NCI-H2171 treated with DMSO at 0.1 percent for 48 hours (cell line): ENCODE measurements around the gene SLAIN2.
"Not testable (repeated sequence)": the region's sequence is repeated elsewhere in the genome, so short reads cannot be mapped to it uniquely, and the experiment has no call there.

Experiments
- DNase-seq: peaks from one replicate; lab custom pipeline; 2025; lab: John Stamatoyannopoulos, UW

Gene SLAIN2

DNA sequence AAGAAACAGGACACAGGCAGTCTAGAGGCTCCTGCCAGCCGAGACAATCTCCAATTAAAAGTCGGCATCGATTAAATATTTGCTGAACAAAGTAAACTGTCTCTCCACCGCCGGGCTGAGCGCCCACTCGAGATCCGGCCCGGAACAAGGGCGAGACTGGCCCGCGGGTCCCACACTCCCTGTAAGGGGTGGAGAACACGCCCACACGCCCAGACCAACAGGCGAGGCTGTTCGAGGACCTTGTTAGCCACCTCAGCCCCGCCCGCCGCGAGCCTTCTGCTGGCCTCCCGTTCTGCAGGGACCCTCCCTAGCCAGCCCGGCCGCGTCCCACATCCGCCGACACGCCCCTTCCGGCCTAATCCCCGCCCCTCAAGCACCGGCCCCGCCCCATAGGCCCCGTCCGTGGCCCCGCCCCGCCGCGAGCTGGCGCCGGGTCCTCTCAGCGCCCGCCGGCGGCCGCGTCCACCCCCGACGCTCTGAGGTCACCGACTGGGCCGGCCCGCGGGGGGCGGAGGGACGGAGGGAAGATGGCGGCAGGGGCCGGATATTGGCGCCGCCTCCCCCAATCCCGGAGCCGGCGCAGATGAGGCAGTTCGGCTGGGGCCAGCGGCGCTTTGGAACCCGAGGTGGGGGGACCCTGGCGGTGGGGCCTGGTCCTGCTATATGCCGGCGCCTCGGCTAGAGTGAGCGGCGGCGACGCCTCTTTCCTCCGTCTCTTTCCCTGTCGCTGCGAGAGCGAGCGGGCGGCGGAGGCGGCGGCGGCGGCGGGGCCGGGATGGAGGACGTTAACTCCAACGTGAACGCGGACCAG lies at the start of gene SLAIN2:
SLAIN2 (plus strand) TSS at position 565 of the 811 bp plus-strand sequence; CDS start at position 776, 211 bp downstream.
- peak; percentile 82 for DNase-seq

DNA sequence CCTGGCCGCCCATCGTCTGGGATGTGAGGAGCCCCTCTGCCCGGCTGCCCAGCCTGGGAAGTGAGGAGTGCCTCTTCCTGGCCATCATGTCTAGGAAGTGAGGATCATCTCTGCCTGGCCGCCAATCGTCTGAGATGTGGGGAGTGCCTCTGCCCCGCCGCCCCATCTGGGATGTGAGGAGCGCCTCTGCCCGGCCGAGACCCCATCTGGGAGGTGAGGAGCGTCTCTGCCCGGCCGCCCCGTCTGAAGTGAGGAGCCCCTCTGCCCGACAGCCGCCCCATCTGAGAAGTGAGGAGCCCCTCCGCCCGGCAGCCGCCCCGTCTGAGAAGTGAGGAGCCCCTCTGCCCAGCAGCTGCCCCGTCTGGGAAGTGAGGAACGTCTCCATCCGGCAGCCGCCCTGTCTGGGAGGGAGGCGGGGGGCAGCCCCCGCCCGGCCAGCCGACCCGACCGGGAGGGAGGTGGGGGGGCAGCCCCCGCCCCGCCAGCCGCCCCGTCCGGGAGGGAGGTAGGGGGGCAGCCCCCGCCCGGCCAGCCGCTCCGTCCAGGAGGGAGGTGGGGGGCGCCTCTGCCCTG lies 49.0 kb upstream of the SLAIN2 start:
- DNase-seq, result not testable (repeated sequence)

GRCh38 chr4:48295116-48295515 lies 46.2 kb upstream of the SLAIN2 start:
- no peak for DNase-seq

- no peak for DNase-seq
Measured at GRCh38 chr4:48296365-48296764, 45.0 kb upstream of the SLAIN2 start.

DNA sequence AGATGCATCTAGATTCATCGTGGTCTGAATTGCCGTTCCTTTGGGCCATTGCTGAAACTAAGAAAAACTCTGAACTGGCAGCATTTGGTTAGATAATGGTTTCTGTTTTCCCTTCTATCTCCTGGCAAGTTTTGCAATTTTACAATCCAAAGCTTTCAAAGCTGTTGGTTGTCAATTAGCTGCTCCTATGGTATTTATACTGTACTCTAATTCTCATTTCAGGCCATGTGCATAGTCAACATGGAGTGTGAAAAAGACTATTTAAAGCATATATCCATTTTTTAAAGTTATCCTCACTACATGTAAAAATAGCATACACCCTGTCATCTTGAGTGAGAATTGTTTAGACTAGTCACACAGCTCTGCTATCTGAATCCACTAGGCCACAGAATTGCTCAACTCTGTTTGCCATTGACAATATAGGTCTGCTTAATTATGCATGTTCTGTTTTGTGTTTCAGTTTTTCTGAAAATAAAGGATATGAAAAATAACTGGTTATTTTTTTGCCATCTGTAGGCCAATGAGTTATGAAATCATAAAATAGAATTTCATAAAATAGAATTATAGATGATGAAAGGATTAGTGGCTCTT lies 44.0 kb upstream of the SLAIN2 start:
- no peak for DNase-seq

DNA sequence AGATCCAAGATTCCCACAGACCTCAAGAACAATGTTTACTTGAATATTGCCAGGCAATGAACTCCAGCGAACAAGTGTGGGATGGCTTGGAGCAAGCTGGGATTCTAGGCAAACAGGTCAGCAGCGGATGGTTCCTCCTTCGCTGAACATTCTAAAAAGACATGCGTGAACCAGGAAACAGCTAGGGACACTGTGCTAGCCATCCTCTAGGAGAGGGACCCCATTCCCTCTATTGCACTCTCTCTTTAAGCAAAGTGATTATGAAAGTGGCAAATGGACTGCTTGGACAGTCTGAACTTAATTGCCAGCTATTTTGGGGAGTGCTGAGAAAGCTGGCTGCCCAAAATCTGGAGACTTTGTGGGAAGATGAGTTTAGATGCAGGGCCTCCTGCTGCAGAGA lies 41.8 kb upstream of the SLAIN2 start:
- DNase-seq, result no peak

GRCh38 chr4:48300004-48300403 lies 41.3 kb upstream of the SLAIN2 start:
- no peak for DNase-seq

DNA sequence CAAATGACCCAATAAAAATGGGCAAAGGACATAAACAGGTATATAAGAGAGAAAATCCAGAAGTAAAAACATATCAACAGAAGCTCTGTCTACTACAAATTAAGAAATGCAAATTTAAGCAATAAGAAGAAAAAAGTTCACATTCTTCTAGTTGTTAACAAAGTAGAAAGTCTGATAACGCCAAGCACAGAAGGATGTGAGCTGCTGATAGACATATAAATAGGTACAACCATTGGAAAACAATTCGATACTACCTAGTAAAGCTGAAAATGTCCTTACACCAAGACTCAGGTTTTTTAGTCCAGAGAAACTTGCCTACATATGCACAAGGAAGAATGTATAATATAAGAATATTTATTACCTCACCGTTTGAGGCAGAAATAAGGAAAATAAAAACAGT lies 35.8 kb upstream of the SLAIN2 start:
- DNase-seq, result no peak

GRCh38 chr4:48307528-48307927 lies 33.8 kb upstream of the SLAIN2 start:
- DNase-seq, result no peak

- DNase-seq, result no peak
Measured at GRCh38 chr4:48308901-48309300, 32.4 kb upstream of the SLAIN2 start.

DNA sequence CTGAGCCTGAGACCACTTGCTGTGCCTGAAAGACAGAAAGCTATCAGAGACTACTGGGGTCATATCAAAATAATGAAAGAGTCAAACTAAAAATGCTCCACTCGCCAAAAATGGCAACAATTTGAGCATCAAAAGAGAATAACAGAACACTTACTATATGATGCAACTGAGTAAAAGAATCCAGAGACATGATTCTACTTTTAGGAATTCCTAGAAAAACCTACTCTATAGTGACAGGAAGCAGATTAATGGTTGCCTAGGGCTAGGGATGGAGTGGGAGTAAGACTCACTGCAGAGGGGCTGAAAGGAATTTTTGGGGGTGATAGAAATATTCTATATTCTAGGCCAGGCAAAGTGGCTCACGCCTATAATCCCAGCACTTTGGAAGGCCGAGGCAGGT lies 29.4 kb upstream of the SLAIN2 start:
- no peak for DNase-seq

DNA sequence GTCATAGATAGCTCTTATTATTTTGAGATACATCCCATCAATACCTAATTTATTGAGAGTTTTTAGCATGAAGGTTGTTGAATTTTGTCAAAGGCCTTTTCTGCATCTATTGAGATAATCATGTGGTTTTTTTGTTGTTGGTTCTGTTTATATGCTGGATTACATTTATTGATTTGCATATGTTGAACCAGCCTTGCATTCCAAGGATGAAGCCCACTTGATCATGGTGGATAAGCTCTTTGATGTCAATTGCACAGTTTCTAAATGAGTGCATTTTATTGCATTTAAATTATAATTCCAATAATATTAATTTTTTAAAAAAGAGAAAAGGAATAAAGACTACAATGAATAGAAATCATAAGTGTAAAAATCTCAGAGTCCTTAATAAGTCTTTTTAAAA lies 26.6 kb upstream of the SLAIN2 start:
- not testable (repeated sequence) for DNase-seq

DNA sequence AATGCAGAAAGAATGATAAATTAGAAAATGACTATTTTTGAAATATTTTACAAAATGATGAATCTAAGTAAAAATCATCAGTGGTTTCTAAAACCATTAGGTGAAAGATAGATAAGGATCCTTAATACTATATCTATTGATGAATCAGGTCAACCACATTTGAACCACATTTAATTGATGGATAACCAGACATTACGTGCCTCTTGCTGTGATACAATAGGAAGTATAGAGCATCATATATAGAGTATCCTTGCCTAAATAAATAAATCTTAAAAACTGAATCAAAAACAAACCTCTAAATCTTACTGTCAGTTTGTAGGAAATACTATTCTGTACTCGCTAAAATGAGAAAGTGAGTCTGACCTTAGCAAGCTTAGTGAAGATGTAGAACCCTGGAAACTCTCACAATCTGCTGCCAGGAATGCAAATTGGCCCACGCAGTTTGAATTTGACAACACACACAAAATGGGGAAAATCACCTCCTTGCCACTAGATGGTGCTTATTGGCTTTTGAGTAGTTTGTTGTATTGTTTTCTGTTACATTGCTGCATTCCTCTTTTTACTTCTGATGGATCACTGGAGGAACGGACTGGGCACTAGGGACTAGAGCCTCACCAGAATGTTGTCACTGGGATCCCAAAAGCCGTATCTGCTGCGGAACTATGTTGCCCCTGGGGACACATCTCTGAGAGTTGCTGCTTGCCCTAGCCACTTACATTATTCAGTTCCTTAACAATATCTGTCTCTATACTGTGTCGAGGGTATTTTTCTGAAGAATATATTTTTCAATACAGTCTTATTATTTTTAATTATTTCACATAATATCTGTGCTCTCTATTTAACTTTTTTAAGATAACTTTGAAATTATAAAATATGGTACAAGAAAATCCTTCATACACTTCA lies 25.4 kb upstream of the SLAIN2 start:
- DNase-seq, result peak; percentile 28

GRCh38 chr4:48321312-48321711 lies 20.0 kb upstream of the SLAIN2 start:
- DNase-seq, result no peak

DNA sequence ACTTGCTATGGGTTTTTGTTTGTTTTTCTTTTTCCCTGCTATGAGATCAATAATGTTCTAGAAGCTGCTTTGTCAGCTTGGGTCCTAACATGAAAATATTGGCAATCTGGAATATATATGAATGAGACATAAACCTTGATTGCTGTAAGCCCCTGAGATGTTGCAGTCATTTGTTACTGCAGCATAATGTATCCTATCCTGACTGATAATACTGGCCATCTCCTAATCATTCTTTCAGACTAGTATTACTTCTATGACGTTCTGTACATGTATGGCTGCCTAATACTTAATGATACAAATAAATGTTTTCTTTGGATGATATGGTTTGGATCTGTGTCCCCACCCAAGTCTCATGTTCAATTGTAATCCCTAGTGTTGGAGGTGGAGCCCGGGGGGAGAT lies 19.3 kb upstream of the SLAIN2 start:
- DNase-seq, result no peak

- no peak for DNase-seq
Measured at GRCh38 chr4:48324281-48324680, 17.0 kb upstream of the SLAIN2 start.

GRCh38 chr4:48329193-48329592 lies 12.1 kb upstream of the SLAIN2 start:
- no peak for DNase-seq

GRCh38 chr4:48329976-48330375 lies 11.4 kb upstream of the SLAIN2 start:
- no peak for DNase-seq

DNA sequence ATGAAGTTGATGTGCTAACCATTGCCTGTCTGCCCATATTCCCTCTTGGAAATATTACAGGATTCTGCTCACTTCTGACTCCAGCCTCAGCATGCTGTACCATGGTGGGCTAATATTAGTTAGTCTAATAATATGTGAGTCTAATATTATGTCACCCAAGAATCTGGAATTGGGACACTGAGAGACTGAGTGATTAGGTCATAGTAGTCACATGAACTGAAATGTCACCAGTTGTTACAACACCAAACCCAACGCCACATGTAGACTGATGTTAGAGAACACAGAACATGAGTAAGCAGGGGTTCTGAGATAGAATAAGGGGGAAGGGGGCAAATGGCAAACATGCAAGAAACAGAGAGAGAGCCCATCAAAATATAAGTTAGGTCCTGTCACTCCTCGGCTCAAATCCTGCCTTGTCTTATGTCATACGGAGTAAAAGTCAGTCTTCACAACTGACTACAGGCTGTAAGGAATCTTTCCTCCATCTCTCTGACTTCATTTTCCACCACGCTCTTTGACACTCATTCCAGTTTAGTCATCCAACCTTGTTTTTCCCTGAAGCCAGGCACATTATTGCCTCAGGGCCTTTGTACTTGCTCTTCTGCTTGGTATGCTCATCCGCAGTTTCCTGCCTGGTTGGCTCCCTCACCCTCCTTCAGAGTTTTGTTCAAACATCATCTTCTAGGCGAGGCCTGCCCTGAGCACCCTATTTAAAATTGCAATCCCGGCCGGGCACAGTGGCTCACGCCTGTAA lies 9.6 kb upstream of the SLAIN2 start:
- DNase-seq, result no peak

DNA sequence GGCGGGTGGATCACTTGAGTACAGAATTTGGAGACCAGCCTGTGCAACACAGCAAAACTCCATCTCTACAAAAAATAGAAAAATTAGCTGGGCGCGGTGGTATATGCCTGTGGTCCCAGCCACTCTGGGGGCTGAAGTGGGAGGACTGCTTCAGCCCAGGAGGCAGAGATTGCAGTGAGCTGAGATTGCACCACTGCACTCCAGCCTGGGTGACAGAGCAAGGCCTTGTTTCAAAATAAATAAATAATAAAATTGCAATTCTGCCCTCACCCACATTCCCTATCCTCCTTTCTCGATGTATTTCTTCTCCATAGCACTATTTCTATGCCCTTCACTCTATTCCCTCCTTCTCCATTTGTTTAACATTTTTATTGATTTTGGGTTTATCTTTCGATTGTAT lies 8.7 kb upstream of the SLAIN2 start:
- no peak for DNase-seq

GRCh38 chr4:48333587-48333986 lies 7.7 kb upstream of the SLAIN2 start:
- DNase-seq, result no peak

DNA sequence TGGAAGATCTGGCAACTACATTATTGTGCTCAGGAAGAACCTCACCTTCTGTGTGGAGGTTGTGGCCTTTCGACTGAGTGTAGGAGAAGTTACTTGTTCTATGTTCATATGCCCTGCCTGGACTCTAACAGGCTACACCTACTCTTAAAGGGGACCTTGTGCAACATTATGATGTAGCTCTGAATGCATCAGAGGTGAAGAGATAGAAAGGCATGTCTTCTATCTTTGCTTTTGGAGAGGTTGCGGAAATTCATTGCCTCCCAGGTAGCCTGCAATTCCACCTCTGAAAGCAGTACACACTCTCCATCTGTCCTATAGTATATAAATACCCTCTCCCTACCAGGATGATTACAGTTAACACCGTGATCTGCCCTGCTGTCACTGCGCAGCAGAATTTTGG lies 7.1 kb upstream of the SLAIN2 start:
- no peak for DNase-seq
